ENCODE data around the gene GPR137.

- TF ChIP-seq REST (IDR thresholded peaks at IDR 0.05; ENCODE audit: low read depth) (no peak), MAX (IDR thresholded peaks at IDR 0.05) (no peak), TAF1 (IDR thresholded peaks at IDR 0.05; ENCODE audit: low read depth) (no peak), TEAD4 (IDR thresholded peaks at IDR 0.05) (no peak), NFIC (IDR thresholded peaks at IDR 0.05) (no peak), YY1 (IDR thresholded peaks at IDR 0.05; ENCODE audit: low read depth) (no peak), USF1 (IDR thresholded peaks at IDR 0.05) (no peak)
These were observed 52.0 kb downstream of the GPR137 start for GRCh38 chr11:64337538-64338249.
